ENCODE data around the gene RPAIN.

DNA sequence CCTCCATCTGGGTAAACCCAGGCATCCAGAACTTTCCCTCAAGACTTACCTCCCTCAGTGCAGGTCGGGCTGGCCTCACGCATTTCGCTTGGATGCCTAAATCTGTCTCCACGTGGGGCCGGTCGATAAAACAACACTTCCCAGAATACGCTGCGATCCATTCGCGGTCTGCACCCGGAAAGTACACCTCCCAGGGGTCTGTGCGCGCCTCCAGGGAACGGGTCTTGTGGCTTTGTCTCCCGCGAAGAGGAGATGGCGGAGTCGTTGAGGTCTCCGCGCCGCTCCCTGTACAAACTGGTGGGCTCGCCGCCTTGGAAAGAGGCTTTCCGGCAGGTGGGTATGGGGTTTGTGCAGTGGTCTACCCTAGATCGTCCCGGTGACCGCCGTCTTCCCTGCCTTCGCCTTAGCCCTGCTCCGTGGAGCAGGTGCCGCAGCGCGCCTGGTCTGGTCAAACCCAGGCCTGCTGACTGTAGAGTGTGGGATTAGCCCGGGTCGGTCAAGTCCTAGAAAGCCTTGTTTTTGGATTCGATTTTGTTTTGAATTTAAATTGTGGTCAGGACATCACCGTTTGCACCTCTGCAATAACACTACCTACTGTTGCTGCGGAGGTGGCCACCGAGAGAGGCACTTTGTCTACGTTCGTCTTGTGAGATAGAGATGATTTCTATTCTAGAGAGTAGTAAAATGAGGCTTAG is at the start of gene RPAIN:
- TF ChIP-seq, protein P1, sequence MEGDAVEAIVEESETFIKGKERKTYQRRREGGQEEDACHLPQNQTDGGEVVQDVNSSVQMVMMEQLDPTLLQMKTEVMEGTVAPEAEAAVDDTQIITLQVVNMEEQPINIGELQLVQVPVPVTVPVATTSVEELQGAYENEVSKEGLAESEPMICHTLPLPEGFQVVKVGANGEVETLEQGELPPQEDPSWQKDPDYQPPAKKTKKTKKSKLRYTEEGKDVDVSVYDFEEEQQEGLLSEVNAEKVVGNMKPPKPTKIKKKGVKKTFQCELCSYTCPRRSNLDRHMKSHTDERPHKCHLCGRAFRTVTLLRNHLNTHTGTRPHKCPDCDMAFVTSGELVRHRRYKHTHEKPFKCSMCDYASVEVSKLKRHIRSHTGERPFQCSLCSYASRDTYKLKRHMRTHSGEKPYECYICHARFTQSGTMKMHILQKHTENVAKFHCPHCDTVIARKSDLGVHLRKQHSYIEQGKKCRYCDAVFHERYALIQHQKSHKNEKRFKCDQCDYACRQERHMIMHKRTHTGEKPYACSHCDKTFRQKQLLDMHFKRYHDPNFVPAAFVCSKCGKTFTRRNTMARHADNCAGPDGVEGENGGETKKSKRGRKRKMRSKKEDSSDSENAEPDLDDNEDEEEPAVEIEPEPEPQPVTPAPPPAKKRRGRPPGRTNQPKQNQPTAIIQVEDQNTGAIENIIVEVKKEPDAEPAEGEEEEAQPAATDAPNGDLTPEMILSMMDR (IDR thresholded peaks at IDR 0.05 in 2 of 3, conservative IDR thresholded peaks at IDR 0.05 in 1 of 3; ENCODE audit: control insufficient read depth in 2 of 3, extremely low read depth in 1 of 3, insufficient read depth in 1 of 3, low read depth in 3 of 3, low read length in 3 of 3): no peak
- TF ChIP-seq EP300 (IDR thresholded peaks at IDR 0.05; ENCODE audit: borderline replicate concordance in 1 of 2, control insufficient read depth in 1 of 2, low read depth in 2 of 2, low read length in 2 of 2) (no peak; a peak in 1 of 4 replicates), ZNF274 (IDR thresholded peaks at IDR 0.05; ENCODE audit: insufficient read depth, insufficient read length) (no peak), TBL1XR1 (IDR thresholded peaks at IDR 0.05; ENCODE audit: low read depth, low read length) (no peak), SMAD1 (IDR thresholded peaks at IDR 0.05; ENCODE audit: low read depth, partially characterized antibody) (no peak), POLR2A (IDR thresholded peaks at IDR 0.05; ENCODE audit: low read depth, low read length) (peak; percentile 84; the same call in 1 of the 2 replicates)
